Measurements from ENCODE around the gene NPTN.

The NPTN gene

DNA sequence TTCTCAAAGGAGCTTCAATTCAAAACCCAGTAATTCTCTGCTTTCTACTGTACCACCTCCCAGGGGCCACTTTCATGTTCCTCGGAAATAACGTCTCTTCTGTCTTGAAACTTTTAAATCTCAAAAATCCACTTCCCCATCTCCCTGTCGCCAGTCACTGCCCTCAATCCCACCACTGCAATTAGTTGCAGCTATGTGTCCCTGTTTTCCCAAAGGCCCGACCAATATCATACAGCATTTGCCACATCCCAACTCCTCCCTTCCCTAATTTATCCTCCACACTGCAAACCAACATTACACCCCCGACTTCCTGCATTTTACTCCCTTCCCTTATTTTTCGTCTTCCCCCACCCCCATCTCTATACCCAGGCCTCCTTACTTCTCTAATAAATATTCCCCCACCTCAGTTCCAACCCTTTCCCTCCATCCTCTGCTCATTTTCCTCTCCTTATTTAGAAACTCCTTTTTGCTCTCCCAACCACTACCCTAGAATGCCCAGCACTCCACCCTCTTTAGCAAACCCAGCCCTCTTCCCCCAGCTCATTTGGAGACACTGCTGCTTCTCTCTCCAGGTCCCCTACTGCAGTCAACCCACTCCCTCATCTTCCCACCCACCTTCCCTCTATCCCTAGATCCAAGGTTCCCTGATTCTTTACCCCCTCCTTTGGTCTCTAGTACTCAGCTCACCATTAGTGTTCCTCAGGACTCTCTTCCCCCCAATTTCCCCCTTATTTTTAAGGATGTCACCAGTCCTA is 1.1 kb downstream of the NPTN start:
- no peak for DNase-seq (ENCODE audit: low read depth)

DNA sequence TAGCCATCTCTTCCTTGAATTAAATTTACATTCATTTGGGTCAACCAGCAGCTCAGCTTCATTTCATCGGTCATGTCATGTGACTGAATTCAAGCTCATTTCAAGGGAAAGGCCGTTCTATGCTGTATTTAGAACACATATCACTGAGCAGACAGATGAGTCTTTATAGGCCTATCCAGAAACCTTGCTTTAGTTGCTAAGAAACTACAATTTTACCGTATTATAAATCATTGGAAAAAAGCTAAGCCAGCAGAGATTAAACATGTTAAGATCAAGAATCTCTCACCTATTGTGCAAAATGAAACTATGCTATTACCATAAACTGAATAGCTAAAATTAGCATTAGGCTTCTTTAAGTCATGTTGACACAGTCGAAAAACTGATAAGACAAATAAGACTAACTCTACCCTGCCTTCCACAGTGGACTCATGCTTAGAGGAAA is 2.2 kb downstream of the NPTN start:
- DNase-seq (ENCODE audit: low read depth) = no peak

DNA sequence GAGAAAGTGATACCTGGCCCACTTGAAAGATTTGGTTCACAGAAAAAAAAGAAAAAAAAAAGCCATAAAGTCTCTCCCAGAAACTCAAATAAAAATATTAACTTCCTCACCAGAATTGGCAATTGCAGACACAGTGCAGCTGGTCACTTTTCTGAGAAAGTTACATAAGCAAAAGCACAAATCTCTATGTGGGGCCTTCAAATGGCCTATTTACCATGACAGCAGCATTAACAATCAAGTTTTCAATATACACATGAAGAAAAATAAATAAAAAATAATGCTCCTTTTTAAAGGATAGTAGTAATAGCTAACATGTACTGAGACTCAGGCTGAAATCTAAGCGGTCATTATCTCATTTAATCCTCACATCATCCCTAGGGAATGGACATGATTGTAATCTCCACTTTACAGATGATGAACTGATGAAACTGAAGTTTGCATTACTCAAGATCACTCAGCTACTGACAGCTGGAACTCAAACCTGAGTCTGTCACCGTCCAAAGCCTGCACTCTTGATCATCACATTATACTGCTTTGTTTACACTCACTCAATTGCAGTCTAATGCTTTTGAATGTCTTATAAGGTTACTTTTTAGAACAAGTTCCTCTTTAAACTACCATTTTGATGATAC is 3.3 kb downstream of the NPTN start:
- DNase-seq (ENCODE audit: low read depth) = no peak

GRCh38 chr15:73628976-73629797 is 4.0 kb downstream of the NPTN start:
- DNase-seq (ENCODE audit: low read depth) = no peak

DNA sequence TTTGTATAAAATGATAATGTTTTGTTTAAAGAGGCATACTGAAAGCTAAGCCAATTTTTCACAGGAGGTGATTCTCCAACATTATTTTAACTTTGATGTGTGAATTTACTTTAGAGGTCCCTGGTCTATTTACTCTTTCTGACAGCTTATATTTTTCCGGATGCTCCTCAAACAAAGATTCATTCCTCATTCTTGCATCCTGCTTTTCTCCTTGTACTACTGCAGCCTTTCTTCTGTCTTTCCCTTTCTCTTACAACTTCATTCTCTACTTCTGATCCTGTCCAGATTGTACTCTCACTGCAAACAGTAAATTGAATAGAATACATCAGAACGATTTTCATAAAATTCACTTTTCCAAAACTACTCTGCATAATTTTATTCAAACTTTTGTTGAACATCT is 5.1 kb downstream of the NPTN start:
- DNase-seq (ENCODE audit: low read depth) = no peak

GRCh38 chr15:73626072-73626471 is 7.1 kb downstream of the NPTN start:
- DNase-seq (ENCODE audit: low read depth) = no peak

DNA sequence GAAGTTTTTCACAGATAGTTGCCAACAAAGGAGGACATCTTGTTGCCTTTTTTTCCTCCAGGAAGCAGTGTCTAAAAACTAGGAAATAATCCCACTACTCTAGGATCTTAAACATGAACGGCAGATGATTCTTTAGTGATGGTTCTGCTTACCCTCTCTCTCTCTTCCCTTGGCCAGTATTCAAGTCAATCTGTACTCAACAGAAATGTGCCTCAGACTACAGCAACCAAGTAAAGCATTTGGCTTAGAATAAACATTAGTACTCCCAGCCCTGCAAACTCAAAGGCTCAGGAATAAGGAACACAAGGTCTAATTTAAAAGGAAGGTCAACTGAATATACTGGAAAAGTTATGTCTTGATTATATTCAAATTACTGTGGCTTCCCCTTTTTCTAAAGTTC is 8.7 kb downstream of the NPTN start:
- no peak for DNase-seq (ENCODE audit: low read depth)

GRCh38 chr15:73621286-73621826 is 11.8 kb downstream of the NPTN start:
- DNase-seq (ENCODE audit: low read depth) = no peak

DNA sequence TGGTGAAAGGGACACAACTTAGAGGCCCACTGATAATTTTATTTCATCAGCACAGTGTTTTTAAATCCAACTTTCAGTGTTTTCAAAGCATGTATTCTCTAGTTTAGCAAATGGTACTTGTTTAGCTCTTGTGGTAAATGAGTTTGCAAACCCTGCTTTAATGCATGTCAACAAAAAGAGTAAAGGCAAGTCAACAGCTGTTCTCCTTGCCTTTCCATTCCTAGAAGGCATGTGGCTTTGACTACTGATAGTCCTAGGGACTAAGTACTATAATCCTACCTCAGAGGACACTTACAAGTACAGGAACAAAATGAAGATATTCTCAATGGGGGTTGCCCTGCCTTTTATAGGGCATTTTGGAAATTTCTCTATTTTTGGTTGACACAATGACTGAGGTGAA is 13.1 kb downstream of the NPTN start:
- no peak for DNase-seq (ENCODE audit: low read depth)

GRCh38 chr15:73617913-73618312 is 15.3 kb downstream of the NPTN start:
- DNase-seq (ENCODE audit: low read depth) = no peak

DNA sequence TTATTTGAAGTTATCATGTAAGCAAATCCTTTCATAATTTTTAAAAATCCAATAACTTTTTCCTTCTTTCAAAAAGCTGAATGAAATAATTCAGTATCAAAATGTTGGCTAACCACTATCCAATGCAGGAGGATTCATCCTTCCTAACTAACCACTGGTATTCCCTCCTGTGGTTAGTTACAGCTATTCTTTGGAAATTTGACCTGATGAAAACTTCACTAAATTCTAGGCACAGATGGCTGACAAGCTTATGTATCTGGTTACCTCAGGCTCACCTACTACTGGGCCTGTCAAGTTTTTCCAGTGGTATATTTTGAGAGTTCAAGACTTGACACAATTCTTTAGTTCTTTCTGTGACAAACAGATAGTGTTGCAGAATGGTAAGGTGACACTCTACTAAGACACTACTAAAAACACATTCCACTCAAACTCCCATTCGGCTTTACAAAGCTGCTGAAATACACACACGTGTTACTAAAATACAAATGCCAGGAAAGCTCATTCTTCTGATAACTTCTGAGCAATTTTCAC is 15.8 kb downstream of the NPTN start:
- DNase-seq (ENCODE audit: low read depth) = no peak

DNA sequence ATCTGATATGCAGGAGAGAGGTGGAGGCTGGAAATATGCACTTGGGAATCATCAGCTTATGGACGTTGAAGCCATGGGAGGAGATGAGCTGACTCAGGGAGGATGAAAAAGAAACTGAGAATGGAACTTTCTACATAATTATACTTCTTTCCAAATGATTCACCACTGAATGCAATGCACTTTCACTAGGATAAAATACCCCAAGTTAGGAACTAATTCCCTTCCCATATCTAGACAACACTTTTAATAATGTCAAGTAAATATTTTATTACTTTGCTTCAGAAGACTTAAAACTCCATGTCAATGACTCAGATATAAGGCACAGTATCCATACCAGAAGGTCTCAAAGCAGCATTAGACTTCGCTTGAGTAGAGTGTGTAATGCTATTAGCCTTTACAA is 24.2 kb downstream of the NPTN start:
- no peak for DNase-seq (ENCODE audit: low read depth)

GRCh38 chr15:73608475-73608874 is 24.7 kb downstream of the NPTN start:
- DNase-seq (ENCODE audit: low read depth) = no peak

- DNase-seq (ENCODE audit: low read depth) = no peak
Measured at GRCh38 chr15:73607843-73608242, 25.3 kb downstream of the NPTN start.

DNA sequence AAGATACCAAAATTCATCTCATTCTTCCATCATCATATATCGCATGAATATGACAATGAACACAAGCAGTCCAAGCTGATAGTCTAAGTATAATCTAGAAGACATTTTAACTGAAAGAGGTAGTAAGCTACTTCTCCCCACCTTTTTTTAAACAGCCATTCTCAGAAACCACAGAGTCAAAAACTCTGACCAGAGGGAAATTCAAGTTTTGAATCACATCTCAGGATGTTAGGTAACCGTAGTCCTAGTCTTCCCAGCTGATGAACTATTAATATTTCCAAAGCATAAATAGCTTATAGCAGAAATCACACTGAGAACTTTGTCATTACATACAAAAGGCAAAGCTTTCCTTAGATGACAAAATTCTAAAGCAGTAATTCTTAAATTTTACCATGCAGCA is 25.8 kb downstream of the NPTN start:
- no peak for DNase-seq (ENCODE audit: low read depth)

DNA sequence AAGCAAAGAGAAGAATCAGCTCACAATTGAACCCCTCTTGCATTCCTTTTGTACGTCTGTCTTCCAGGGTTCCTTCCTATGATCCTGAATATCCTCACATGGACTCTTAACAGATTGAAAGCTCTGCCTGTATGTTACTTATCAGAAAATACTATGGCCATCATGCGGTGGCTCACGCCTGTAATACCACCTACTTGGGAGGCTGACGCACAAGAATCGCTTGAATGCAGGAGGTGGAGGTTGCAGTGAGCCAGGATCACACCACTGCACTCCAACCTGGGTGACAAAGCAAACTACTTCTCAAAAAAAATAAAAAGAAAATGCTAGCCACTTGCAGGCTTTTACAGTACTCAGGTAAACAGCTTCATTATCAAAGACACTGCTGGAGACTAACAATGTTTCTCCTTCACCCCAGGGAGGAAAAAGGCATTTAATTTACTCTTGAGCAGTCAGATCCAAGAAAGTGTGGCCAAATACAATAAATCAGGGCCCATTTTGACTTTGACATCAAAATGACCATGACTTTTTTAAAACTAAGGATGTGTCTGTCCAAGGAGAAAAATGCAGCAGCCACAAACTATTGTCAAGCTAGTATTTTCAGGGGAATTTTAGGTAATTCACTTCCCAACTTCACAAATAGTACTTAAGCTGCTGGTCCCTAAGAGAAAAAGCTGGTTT is 27.3 kb downstream of the NPTN start:
- DNase-seq (ENCODE audit: low read depth) = no peak

DNA sequence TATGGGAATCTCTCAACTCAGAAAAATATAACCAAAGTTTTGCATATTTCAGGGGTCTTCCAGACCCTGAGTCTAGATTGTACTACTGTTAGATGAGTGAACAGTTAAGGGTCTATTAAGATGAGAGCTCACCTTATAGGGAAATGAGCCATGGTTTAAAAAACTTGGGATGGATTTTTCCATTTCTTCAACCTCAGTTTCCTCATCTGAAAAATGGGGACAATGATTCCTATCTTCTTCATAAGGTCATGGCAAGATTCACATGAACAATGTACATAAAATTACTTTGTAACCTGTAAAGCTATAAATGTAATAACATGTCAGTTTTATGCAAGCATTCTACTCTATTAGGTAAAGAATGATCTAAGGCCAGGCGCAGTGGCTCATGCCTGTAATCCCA is 28.7 kb downstream of the NPTN start:
- no peak for DNase-seq (ENCODE audit: low read depth)

- no peak for DNase-seq (ENCODE audit: low read depth)
Measured at GRCh38 chr15:73602992-73603391, 30.2 kb downstream of the NPTN start.

GRCh38 chr15:73602446-73602843 is 30.7 kb downstream of the NPTN start:
- no peak for DNase-seq (ENCODE audit: low read depth)

DNA sequence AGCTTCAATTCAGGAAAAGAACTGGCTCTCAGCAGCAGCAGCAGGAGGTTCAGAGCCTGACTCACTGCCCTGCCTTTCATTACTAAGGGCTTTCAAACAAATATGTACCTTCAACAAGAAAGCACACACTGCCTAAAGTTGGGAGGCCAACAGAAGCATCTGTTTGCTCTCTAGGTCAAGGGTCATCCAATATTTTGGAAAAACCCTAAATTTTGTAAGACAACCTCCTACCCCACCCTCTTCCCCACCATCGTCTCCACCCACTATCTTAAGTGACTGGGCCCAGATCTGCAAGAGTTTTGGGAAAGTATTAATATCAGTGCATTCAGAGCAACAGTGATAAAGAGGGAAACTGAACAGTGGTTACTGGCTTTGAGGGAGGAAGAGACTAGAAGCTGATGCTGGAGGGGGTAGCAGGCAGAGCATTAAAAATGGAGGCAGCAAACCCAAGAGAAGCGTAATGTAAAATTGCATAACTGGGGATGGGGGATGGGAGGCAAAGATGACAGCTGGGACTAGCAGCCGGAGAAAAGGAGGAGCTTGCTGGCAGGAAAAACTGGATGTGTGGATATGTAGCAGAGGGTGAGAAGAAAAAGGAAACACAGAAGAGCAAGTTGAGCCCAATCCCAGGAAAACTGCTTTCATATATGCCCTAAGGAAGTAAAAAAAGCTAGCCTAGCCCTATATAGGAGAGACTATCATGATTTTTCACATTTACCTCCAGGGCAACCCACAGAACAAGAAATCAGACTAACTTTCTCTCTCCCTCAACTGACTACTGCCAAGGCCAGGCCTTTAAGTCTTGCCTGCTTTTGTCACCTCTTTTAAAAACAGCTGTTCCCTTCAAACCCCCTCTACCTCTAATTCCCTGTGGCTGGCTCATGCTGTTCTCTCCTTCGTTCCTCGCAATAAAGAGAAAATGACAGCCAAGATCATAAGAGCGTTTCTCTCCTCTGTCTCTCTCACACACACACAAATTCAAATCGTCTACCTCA is 31.4 kb downstream of the NPTN start:
- DNase-seq (ENCODE audit: low read depth) = no peak

Data from stimulated activated CD8-positive, alpha-beta memory T cell treated with anti-CD3 and anti-CD28 coated beads, Interleukin-12 subunit alpha, Interleukin-12 subunit beta, amount 100 ng/mL, for 4 hours (primary cell).